H54 (cell line): ENCODE measurements around the gene DENND6A.
"Not testable (repeated sequence)": the region's sequence is repeated elsewhere in the genome, so short reads cannot be mapped to it uniquely, and the experiment has no call there.

Experiments used
- DNase-seq: peaks from one replicate; pipeline ENCODE4 v3.0.0; 2011; ENCODE audit warnings: low spot score, mixed read lengths; ENCODE audit not compliant: insufficient read length
- FAIRE-seq: peaks from 3 replicates; lab custom pipeline; 2011; peaks lifted over from hg19 to GRCh38; lab: Jason Lieb, UNC
- POLR2A ChIP-seq: IDR thresholded peaks from 2 replicates; pipeline ENCODE4 v1.6.1; 2011; ENCODE audit warnings: low read depth, mild to moderate bottlenecking, low read length

Gene DENND6A

GRCh38 chr3:57646723-57647122, 46.2 kb downstream of the DENND6A start:
- DNase-seq (no peak), FAIRE-seq (no peak)
- TF ChIP-seq POLR2A = no peak

- DNase-seq (no peak), FAIRE-seq (no peak)
- TF ChIP-seq POLR2A = no peak
Measured at GRCh38 chr3:57644740-57645139, 48.1 kb downstream of the DENND6A start.

GRCh38 chr3:57637391-57637790, 55.5 kb downstream of the DENND6A start:
- no peak for TF ChIP-seq POLR2A
- no peak for FAIRE-seq
- DNase-seq = no peak

GRCh38 chr3:57634259-57634658, 58.6 kb downstream of the DENND6A start:
- not testable (repeated sequence) for DNase-seq, FAIRE-seq

GRCh38 chr3:57627976-57628375, 64.9 kb downstream of the DENND6A start:
- DNase-seq = no peak
- no peak for FAIRE-seq
- no peak for TF ChIP-seq POLR2A

- FAIRE-seq = no peak
- DNase-seq = no peak
- TF ChIP-seq POLR2A = no peak
Measured at GRCh38 chr3:57624801-57625200, 68.1 kb downstream of the DENND6A start.

GRCh38 chr3:57622362-57622761, 70.5 kb downstream of the DENND6A start:
- FAIRE-seq (no peak), DNase-seq (no peak)
- TF ChIP-seq POLR2A = no peak

- FAIRE-seq (no peak), DNase-seq (no peak)
- TF ChIP-seq POLR2A = no peak
Measured at GRCh38 chr3:57617739-57618138, 75.1 kb downstream of the DENND6A start.

GRCh38 chr3:57616233-57616632, 76.6 kb downstream of the DENND6A start:
- FAIRE-seq (no peak), DNase-seq (no peak)
- no peak for TF ChIP-seq POLR2A

GRCh38 chr3:57611870-57612269, 81.0 kb downstream of the DENND6A start:
- FAIRE-seq, DNase-seq: not testable (repeated sequence)

GRCh38 chr3:57605683-57606082, 87.2 kb downstream of the DENND6A start:
- FAIRE-seq (no peak), DNase-seq (no peak)
- no peak for TF ChIP-seq POLR2A

GRCh38 chr3:57604971-57605370, 87.9 kb downstream of the DENND6A start:
- no peak for TF ChIP-seq POLR2A
- no peak for DNase-seq

GRCh38 chr3:57600195-57600594, 92.7 kb downstream of the DENND6A start:
- FAIRE-seq (no peak), DNase-seq (no peak)
- TF ChIP-seq POLR2A = no peak

More at GRCh38 chr3:57604971-57605370, 87.9 kb downstream of the DENND6A start:
- no peak for FAIRE-seq

GRCh38 chr3:57598765-57599360, 94.0 kb downstream of the DENND6A start:
- FAIRE-seq (no peak), DNase-seq (no peak)
- no peak for TF ChIP-seq POLR2A

- DNase-seq = peak; percentile 94
- TF ChIP-seq POLR2A = peak; percentile 96
- FAIRE-seq = peak; percentile 96
Measured at GRCh38 chr3:57597127-57597923, 95.6 kb downstream of the DENND6A start, which contains the start of gene ARF4. Gene ARF4 (minus strand): TSS chr3:57597344. CDS start chr3:57597140, 204 bp downstream.
